GM10266 (cell line): ENCODE measurements around the gene BCKDHB.

Experiments
- DNase-seq: peaks from one replicate; pipeline ENCODE4 v3.0.0; 2012; ENCODE audit errors: extremely low spot score
- CTCF ChIP-seq: IDR thresholded peaks from 2 replicates; pipeline ENCODE4 v1.5.1; 2012; ENCODE audit warnings: mild to moderate bottlenecking, low read depth; ENCODE audit not compliant: control insufficient read depth, insufficient read depth; ENCODE audit errors: missing control alignments

The BCKDHB gene

GRCh38 chr6:80134065-80134464, 27.6 kb downstream of the BCKDHB start:
- DNase-seq, result no peak
- no peak for TF ChIP-seq CTCF

- DNase-seq, result no peak
- TF ChIP-seq CTCF, result no peak
These were observed 36.1 kb downstream of the BCKDHB start for GRCh38 chr6:80142586-80142985.

- DNase-seq, result no peak
- TF ChIP-seq CTCF, result no peak
These were observed 37.0 kb downstream of the BCKDHB start for GRCh38 chr6:80143419-80143937.

- DNase-seq, result no peak
- no peak for TF ChIP-seq CTCF
These were observed 38.4 kb downstream of the BCKDHB start for GRCh38 chr6:80144753-80145315.

GRCh38 chr6:80145509-80145908, 39.0 kb downstream of the BCKDHB start:
- no peak for DNase-seq

GRCh38 chr6:80145921-80146320, 39.5 kb downstream of the BCKDHB start:
- DNase-seq, result no peak
- TF ChIP-seq CTCF, result no peak

More at GRCh38 chr6:80145509-80145908, 39.0 kb downstream of the BCKDHB start:
- TF ChIP-seq CTCF, result no peak

GRCh38 chr6:80148220-80148619, 41.7 kb downstream of the BCKDHB start:
- no peak for TF ChIP-seq CTCF
- no peak for DNase-seq
